ENCODE measurements around the gene COL12A1. TPM values are rescaled to one million over a fixed set of nuclear protein-coding genes. Genes with fewer than 3 reads are reported as not detected.
A peak's percentile ranks its signal among the peaks of the same experiment; 100 is the strongest.

COL12A1 gene
- total RNA-seq, 4 donors from 2014 or later: 17.2 to 30.5 (median 22.4) TPM

- TF ChIP-seq POLR2A (IDR thresholded peaks at IDR 0.05) (no peak), CTCF (IDR thresholded peaks at IDR 0.05 in 4 of 5, conservative IDR thresholded peaks at IDR 0.05 in 1 of 5) (no peak)
- Histone ChIP-seq H3K9me3 (no peaks in the 10 kb centered on the region), H3K4me3 (no peak overlapping the region), H3K27me3 (no peaks in the 10 kb centered on the region), H3K27ac (no peak overlapping the region), H3K36me3 (peaks cover 0 to 29% of the 10 kb centered on the region in 2 donors), H3K4me1 (peaks cover 15 to 17% of the 10 kb centered on the region in 2 donors)
- no peak for ATAC-seq
- intact Hi-C loops (cut with DNase I; ENCODE audit: low total_unique reads): no loop called here
- in situ Hi-C loops (cut with MboI; ENCODE audit: low sequenced_read_pairs in 4 of 4): loop anchor here in 2 of 4 donors (25.0 kb wide), 1 partner anchor 1747 kb away; no protein-coding TSS in a partner anchor
- DNase-seq: no peak
Observed at GRCh38 chr6:75234126-75234865, 28.4 kb upstream of the COL12A1 start.

GRCh38 chr6:75233092-75233615 lies 27.3 kb upstream of the COL12A1 start:
- no peak for TF ChIP-seq CTCF (IDR thresholded peaks at IDR 0.05 in 4 of 5, conservative IDR thresholded peaks at IDR 0.05 in 1 of 5)
- TF ChIP-seq POLR2A (IDR thresholded peaks at IDR 0.05): no peak
- Histone ChIP-seq H3K27me3 (no peaks in the 10 kb centered on the region), H3K4me3 (no peak overlapping the region), H3K4me1 (peaks cover 15 to 17% of the 10 kb centered on the region in 2 donors), H3K27ac (no peak overlapping the region), H3K9me3 (no peaks in the 10 kb centered on the region), H3K36me3 (peaks cover 0 to 22% of the 10 kb centered on the region in 2 donors)
- intact Hi-C loops (cut with DNase I; ENCODE audit: low total_unique reads): no loop called here
- DNase-seq (no peak), ATAC-seq (no peak)
- in situ Hi-C loops (cut with MboI; ENCODE audit: low sequenced_read_pairs in 4 of 4): loop anchor here in 2 of 4 donors (25.0 kb wide), 1 partner anchor 1746 kb away; no protein-coding TSS in a partner anchor

- ATAC-seq: no peak
- Histone ChIP-seq H3K27me3 (no peaks in the 10 kb centered on the region), H3K4me1 (peaks cover 15 to 17% of the 10 kb centered on the region in 2 donors), H3K27ac (no peak overlapping the region), H3K36me3 (no peaks in the 10 kb centered on the region), H3K9me3 (no peaks in the 10 kb centered on the region), H3K4me3 (no peak overlapping the region)
- in situ Hi-C loops (cut with MboI; ENCODE audit: low sequenced_read_pairs in 4 of 4): loop anchor here in 2 of 4 donors (25.0 kb wide), 1 partner anchor 1743 kb away; no protein-coding TSS in a partner anchor
- intact Hi-C loops (cut with DNase I; ENCODE audit: low total_unique reads): no loop called here
- no peak for DNase-seq
- TF ChIP-seq CTCF (IDR thresholded peaks at IDR 0.05 in 4 of 5, conservative IDR thresholded peaks at IDR 0.05 in 1 of 5): peak in 4 of 5 experiments; percentile 16 to 66 (median 39)
- no peak for TF ChIP-seq POLR2A (IDR thresholded peaks at IDR 0.05)
Observed at GRCh38 chr6:75230484-75231325, 24.9 kb upstream of the COL12A1 start.

GRCh38 chr6:75224303-75224926 lies 18.6 kb upstream of the COL12A1 start:
- TF ChIP-seq POLR2A (IDR thresholded peaks at IDR 0.05) (no peak), CTCF (IDR thresholded peaks at IDR 0.05 in 4 of 5, conservative IDR thresholded peaks at IDR 0.05 in 1 of 5) (no peak)
- intact Hi-C loops (cut with DNase I; ENCODE audit: low total_unique reads): no loop called here

More at GRCh38 chr6:75224303-75224926, 18.6 kb upstream of the COL12A1 start:
- Histone ChIP-seq H3K4me3 (no peak overlapping the region), H3K27me3 (no peaks in the 10 kb centered on the region), H3K36me3 (no peaks in the 10 kb centered on the region), H3K27ac (no peak overlapping the region), H3K4me1 (no peaks in the 10 kb centered on the region), H3K9me3 (no peaks in the 10 kb centered on the region)
- ATAC-seq (no peak), DNase-seq (no peak)
- in situ Hi-C loops (cut with MboI; ENCODE audit: low sequenced_read_pairs in 4 of 4): loop anchor here (10.0 to 25.0 kb wide), 7 partner anchors 812 to 1562 kb away; partner anchors contain the start of gene SLC17A5 (in 1 of the 4)

Data from gastrocnemius medialis (tissue), 4 donors.